Medulla oblongata (tissue), 1 donor: ENCODE results near the gene PLD4.
"Not testable (repeated sequence)": the region's sequence is repeated elsewhere in the genome, so short reads cannot be mapped to it uniquely, and the experiment has no call there.

ENCODE experiments used
- DNase-seq: peaks from one replicate; pipeline ENCODE4 v3.0.0-alpha.2; 2015; ENCODE audit errors: extremely low spot score

PLD4 gene

GRCh38 chr14:104898870-104899510, 25.7 kb upstream of the PLD4 start:
- no peak for DNase-seq

- no peak for DNase-seq
Measured at GRCh38 chr14:104899781-104900180, 24.9 kb upstream of the PLD4 start.

- no peak for DNase-seq
Measured at GRCh38 chr14:104900639-104901512, 23.8 kb upstream of the PLD4 start.

- DNase-seq, result no peak
Measured at GRCh38 chr14:104903990-104904389, 20.7 kb upstream of the PLD4 start.

DNA sequence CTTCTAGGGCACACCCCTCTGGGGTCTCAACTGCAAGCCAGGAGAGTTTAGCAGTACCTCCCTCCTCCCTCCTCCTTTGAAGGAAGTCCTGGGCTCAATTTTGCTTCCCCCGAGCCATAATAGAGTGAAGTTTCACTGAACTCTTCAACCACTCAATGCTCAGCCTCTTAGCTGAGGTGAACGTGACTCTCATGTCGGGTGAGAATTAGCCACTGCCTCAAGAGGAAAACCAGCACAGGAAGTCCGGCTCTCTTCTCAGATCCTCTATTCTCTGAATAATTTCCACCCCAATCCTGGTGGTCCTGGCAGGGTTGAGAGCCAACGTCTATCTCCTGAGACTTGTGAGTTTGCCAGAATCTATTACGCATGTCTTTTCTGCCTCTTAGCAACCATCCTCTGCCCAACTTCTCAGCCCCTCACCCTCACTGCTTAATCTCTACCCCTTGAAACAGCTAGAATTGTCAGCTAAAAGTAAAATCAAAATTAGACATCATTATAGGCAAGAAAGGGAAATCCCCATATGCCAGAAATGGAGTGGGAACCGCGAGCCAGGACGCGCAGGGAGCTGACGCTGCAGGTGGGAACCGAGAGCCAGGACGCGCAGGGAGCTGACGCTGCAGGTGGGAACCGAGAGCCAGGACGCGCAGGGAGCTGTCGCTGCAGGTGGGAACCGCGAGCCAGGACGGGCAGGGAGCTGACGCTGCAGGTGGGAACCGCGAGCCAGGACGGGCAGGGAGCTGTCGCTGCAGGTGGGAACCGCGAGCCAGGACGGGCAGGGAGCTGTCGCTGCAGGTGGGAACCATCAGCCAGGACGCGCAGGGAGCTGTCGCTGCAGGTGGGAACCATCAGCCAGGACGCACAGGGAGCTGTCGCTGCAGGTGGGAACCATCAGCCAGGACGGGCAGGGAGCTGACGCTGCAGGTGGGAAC, 19.8 kb upstream of the PLD4 start:
- DNase-seq, result not testable (repeated sequence)

DNA sequence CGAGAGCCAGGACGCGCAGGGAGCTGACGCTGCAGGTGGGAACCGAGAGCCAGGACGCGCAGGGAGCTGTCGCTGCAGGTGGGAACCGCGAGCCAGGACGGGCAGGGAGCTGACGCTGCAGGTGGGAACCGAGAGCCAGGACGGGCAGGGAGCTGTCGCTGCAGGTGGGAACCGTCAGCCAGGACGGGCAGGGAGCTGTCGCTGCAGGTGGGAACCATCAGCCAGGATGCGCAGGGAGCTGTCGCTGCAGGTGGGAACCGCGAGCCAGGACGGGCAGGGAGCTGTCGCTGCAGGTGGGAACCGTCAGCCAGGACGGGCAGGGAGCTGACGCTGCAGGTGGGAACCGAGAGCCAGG, 19.1 kb upstream of the PLD4 start:
- not testable (repeated sequence) for DNase-seq

DNA sequence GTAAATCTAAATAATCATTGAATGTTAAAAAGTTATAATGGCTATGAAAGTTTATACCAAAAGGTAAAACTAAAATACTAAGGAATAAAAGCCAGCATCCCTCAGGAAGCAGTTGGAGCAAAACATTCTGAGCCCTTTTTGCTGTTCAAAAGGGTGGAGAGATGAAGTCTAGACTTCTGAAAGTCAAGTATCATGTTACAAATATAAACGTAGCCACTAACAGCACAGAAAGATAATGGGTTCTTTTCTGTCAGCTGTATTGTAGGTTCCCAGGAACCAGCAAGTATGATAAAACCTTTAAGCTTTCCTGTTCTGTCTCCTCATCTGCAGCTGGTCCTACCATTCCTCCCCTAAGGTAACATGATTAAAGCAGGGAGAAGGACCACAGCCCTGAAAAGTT, 16.4 kb upstream of the PLD4 start:
- DNase-seq, result no peak

- DNase-seq, result no peak
Measured at GRCh38 chr14:104912053-104912452, 12.6 kb upstream of the PLD4 start.

GRCh38 chr14:104913435-104913834, 11.2 kb upstream of the PLD4 start:
- DNase-seq, result no peak

DNA sequence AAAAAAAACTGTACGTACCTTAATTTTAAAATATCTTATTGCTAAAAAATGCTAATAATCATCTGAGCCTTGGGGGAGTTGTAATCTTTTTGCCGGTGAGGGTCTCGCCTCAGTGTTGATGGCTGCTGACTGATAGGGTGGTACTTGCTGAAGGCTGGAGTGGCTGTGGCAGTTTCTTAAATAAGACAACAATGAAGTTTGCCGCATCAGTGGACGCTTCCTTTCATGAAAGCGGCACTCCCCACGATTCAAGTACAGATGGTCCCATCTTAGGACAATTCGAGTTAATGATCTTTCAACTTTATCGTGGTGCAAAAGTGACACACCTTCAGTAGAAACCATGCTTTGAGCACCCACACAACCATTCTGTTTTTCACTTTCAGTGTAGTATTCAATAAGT, 7.6 kb upstream of the PLD4 start:
- no peak for DNase-seq

DNA sequence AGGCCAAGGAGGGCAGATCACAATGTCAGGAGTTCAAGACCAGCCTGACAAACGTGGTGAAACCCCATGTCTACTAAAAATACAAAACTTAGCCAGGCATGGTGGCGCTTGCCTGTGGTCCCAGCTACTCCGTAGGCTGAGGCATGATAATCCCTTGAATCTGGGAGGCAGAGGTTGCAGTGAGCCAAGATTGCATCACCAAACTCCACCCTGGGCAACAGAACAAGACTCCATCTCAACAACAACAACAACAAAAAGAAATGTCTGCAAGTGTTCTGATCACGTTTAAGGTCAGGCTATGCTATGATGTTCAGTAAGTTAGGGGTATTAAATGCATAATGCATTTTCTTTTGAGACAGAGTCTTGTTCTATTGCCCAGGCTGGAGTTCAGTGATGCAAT, 6.7 kb upstream of the PLD4 start:
- DNase-seq, result no peak

GRCh38 chr14:104919152-104919992, 5.3 kb upstream of the PLD4 start:
- not testable (repeated sequence) for DNase-seq

GRCh38 chr14:104919993-104920315, 4.7 kb upstream of the PLD4 start:
- DNase-seq, result no peak

- DNase-seq, result no peak
Measured at GRCh38 chr14:104923640-104924420, 849 bp upstream of the PLD4 start.

DNA sequence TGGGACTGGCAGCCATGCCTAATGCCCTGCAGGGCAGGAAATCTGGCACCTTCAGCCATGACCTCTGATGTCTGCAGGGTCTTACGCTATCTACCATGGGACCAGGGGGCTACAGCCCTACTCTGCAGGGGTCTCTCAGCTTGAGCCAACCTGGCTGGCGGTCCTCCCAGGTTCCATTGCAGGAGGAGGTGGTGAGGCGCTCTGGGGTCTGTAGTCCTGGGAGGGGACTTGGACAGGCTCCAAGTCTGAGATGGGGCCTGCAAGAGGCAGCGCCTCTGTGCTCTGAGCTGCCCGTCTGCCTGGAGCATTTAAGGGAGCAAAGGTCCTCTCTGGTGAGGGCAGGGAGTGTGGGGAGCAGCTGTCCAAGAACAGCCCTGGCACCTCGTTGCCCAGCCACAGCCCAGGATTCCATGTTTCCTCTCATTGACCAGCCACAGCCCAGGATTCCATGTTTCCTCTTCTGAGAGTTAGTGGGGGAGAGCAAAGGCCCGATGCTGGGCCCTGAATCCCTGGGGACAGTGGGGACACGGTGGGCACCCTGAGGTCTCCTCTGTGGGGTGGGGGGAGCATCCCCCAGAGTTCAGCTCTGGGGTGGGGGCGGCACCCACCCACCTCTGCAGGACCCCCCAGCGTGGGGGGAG, 655 bp downstream of the PLD4 start:
- no peak for DNase-seq

GRCh38 chr14:104925855-104926609, 1.4 kb downstream of the PLD4 start:
- no peak for DNase-seq

GRCh38 chr14:104926619-104927431, 2.1 kb downstream of the PLD4 start:
- DNase-seq, result peak; percentile 63

DNA sequence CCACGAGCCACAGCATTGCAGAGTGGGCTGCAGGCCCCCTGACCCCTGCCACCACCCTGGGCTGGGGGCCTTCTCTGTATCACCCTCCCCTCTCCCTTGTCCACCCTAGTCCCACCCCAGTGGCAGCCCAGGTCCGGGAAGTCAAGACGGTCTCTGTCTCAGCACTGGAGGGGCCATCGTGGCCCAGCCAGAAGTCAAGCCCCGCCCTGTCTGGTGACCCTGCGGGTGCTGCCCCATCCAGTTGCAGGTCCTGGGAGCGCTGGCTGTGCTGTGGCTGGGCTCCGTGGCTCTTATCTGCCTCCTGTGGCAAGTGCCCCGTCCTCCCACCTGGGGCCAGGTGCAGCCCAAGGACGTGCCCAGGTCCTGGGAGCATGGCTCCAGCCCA, 2.7 kb downstream of the PLD4 start:
- DNase-seq, result no peak

GRCh38 chr14:104927901-104928300, 3.2 kb downstream of the PLD4 start:
- no peak for DNase-seq
